GM15510 (cell line): ENCODE results near the gene ATXN7L1.

Source experiments
- POLR2A ChIP-seq: IDR thresholded peaks from 3 replicates; pipeline ENCODE4 v1.6.1; 2011; ENCODE audit warnings: borderline replicate concordance; ENCODE audit not compliant: insufficient read length; ENCODE audit errors: extremely low read depth

The ATXN7L1 gene

GRCh38 chr7:105876091-105876963 lies at the start of gene ATXN7L1:
Gene ATXN7L1 (minus strand): TSS chr7:105876599. CDS start chr7:105876558, 41 bp downstream.
- no peak for TF ChIP-seq POLR2A

DNA sequence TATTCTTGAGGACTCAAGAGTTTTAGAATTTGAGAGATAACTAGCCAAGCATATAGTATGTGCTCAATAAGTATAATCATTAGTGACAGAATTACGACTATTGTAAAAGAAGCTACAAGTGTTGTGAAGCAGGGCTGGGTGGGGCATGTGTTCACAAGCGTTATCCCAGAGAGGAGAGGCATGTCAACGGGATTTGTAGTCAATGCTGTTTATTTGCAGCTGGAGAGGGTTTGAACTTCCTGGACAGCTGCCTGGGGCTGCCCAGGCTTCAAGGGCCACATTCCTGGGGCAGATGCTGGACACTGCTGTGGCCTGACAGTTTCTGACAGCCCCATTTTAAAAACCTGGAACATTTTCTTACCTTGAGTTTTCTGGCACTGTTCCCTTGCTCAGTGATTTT lies 49.7 kb upstream of the ATXN7L1 start:
- TF ChIP-seq POLR2A, result no peak

GRCh38 chr7:105924945-105925344 lies 48.5 kb upstream of the ATXN7L1 start:
- no peak for TF ChIP-seq POLR2A

DNA sequence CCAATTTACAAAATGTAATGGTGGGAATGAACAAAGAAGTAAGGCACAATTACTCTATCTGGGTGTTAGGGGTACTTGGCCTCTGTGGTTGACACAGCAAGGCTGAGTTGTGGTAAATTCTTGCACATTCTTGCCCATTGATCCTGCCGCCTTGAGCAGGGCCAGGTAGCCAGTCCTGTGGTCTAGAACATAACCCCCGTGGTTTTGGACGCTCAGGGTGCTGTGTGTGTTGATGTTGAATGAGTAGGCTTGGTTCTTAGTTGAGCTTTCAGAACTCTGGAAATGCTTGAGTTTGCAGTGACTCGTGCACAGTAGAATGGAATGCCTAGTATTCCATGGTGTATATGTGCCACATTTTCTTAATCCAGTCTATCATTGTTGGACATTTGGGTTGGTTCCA lies 44.4 kb upstream of the ATXN7L1 start:
- no peak for TF ChIP-seq POLR2A

DNA sequence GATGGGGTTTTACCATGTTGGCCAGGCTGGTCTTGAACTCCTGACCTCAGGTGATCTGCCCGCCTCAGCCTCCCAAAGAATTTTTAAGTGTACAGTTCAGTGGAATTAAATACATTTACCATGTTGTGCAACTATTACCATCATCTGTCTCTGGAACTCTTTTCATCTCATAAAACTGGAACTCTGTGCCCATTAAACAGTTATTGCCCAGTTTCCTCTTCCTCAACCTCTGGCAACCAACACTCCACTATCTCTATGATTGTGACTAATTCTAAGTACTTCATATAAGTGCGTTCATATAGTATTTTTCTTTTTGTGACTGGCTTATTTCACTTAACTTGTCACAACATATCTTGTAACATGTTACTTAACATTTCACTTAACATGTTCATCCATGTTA lies 41.3 kb upstream of the ATXN7L1 start:
- no peak for TF ChIP-seq POLR2A

DNA sequence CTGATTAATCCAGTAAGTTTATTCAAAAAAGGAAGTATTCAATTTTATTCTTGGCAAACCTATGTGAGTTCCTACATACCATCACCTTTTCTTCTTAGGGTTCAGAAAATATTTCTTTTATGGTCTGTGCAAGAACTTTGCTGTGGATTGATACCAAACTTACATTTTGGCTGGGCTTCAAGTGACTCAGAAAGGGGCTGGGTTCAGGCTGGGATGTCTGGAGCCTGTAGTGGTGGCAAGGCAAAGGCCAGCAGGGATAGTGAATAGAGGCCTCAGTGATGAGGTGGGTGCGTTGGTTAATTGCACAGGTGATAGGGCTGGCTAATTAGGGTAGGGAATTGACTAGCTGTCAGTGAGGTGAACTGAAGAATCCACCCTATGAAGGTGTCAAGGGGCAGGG lies 40.2 kb upstream of the ATXN7L1 start:
- no peak for TF ChIP-seq POLR2A

DNA sequence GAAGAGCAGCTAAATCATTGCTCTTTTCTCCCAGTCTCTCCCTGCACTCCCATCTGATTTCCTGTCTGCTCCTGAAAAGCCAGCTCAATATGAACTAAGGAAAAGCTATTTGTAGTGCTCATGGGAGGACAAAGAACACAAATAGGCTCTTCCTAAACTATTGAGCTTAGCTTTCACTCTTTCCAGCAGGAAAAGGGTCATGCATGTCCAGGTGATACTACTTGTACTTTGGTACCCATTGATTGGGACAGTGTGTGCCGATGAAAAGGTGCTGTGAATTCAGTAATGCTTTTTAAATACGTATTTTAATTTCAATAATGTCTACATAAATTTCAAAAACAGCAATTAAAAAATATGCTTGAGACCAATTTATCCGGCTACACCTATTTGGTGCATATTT lies 37.5 kb upstream of the ATXN7L1 start:
- no peak for TF ChIP-seq POLR2A

- no peak for TF ChIP-seq POLR2A
Measured at GRCh38 chr7:105911961-105912575, 35.7 kb upstream of the ATXN7L1 start.

DNA sequence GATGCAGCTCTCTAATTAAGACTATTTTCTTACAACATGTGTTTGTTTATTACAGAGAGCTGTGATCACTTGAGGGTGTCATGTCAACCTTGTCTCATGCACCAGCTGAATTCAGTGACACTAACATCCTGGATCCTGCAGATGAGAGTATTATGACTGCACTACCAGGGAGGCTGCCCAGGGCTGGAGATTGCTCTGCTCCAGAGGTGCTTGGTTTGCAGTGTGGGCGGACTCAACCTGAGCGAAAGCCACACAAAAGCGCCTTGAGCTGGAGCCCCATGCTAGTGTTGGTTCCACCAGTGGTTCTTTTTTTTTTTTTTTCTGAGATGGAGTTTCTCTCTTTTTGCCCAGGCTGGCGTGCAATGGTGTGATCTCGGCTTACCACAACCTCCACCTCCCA lies 33.8 kb upstream of the ATXN7L1 start:
- TF ChIP-seq POLR2A, result no peak

GRCh38 chr7:105909742-105910141 lies 33.3 kb upstream of the ATXN7L1 start:
- no peak for TF ChIP-seq POLR2A

DNA sequence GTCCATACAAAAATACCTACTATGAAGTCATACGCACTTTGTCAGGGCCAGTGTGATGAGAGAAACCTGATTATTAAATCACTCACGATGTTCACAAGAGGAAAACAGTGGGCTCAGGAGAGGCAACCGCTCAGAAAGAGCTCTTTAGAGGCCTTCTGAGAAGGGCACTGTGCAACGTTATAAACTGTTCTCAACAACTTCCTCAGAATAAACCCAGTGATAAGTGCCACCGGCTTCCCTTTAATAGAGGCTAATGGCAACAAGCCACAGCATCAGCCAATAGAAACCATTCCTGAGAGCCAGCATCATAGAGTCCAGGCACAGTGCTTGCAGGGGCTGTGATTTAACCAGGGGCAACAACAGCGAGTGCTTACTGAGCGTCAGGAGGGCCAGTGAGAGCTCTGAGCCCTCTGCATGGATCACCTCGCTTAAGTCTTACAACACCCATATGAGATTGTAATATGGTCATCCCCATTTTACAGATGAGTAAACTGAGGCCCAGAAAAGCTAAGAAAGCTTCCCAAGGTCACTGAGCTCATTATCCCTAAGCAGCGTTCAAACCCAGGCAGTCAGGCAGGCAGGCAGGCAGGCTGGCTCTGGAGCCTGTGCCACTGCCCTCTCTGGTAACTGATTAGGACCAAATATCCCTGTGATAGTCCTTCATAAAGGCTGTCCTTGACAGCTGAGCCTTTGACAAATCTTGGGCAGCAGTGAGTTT lies 30.9 kb upstream of the ATXN7L1 start:
- TF ChIP-seq POLR2A, result no peak

DNA sequence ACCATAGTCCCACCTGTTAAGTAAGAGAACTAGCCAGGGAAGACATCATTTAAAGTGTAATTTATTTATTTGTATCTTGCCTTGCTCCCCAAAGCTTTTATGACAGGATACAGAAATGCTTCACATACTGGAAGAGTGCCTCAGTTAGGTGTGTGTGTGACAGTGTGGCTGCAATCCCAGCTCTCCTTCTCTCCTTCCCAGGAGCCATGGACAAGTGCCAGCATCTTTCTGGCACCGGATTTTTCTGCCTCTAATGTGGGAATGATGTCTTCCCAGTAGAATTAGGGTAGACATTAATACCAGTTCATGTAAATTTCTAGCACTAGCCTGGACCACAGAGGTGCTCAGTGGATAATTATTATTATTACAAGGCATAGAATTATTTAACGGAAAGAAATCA lies 30.3 kb upstream of the ATXN7L1 start:
- no peak for TF ChIP-seq POLR2A

- TF ChIP-seq POLR2A, result no peak
Measured at GRCh38 chr7:105905910-105906568, 29.6 kb upstream of the ATXN7L1 start.

DNA sequence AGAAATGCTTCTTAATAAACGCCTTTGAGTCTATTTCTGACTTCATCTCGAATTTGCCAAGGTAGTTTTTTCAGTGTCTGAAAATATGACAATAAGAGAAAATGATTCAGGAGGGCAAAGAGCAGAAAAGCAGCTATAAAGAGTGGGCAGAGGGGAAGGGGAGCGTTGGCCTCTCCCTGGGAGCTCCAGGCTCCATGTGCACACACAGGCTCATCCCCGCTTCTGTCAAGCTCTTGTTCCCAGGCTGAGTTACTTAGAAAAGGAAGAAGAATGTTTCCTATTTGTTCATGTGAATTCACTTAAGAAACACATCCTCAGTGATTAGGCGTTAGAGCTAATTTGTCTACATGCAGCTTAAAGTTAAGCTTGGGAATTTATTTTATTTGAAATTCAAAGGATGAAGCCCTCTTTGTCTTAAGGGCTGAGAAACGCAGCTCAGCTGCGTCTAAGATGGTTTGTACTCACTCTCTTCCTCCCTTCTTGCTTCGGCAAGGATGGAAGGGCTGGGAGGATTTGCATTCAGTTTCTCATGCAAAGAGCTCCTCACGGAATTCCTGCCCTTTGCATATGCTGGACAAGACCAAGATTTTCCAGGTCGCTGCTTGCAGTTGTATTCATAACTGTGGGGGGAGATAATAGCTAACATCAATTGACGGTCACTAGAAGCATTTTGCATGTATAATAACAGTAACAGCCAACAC lies 29.0 kb upstream of the ATXN7L1 start:
- TF ChIP-seq POLR2A, result no peak
